IPS-11a (cell line): ENCODE results near the gene TSKU.

ENCODE experiments used
- H3K4me3 ChIP-seq: one replicate; pipeline ENCODE4 v1.5.1; 2013; ENCODE audit warnings: low read depth, low read length, control low read depth

Gene TSKU

GRCh38 chr11:76750746-76751145 lies 32.4 kb upstream of the TSKU start:
- H3K4me3 ChIP-seq: no peak overlapping the region

GRCh38 chr11:76752321-76753143 lies 30.6 kb upstream of the TSKU start:
- no peak overlapping the region for H3K4me3 ChIP-seq

- H3K4me3 ChIP-seq: no peak overlapping the region
Measured at GRCh38 chr11:76753449-76753848, 29.7 kb upstream of the TSKU start.

- H3K4me3 ChIP-seq: no peak overlapping the region
Measured at GRCh38 chr11:76753950-76754349, 29.2 kb upstream of the TSKU start.

- H3K4me3 ChIP-seq: no peak overlapping the region
Measured at GRCh38 chr11:76756341-76756741, 26.8 kb upstream of the TSKU start.

GRCh38 chr11:76758311-76758710 lies 24.8 kb upstream of the TSKU start:
- no peak overlapping the region for H3K4me3 ChIP-seq

- no peak overlapping the region for H3K4me3 ChIP-seq
Measured at GRCh38 chr11:76759092-76759491, 24.1 kb upstream of the TSKU start.

- no peak overlapping the region for H3K4me3 ChIP-seq
Measured at GRCh38 chr11:76759517-76759916, 23.6 kb upstream of the TSKU start.

- no peak overlapping the region for H3K4me3 ChIP-seq
Measured at GRCh38 chr11:76760236-76760635, 22.9 kb upstream of the TSKU start.

GRCh38 chr11:76761718-76762355 lies 21.3 kb upstream of the TSKU start:
- H3K4me3 ChIP-seq: no peak overlapping the region

- no peak overlapping the region for H3K4me3 ChIP-seq
Measured at GRCh38 chr11:76762356-76762752, 20.8 kb upstream of the TSKU start.

GRCh38 chr11:76762867-76763572 lies 20.1 kb upstream of the TSKU start:
- H3K4me3 ChIP-seq: no peak overlapping the region

- no peak overlapping the region for H3K4me3 ChIP-seq
Measured at GRCh38 chr11:76763573-76764346, 19.4 kb upstream of the TSKU start.

- no peak overlapping the region for H3K4me3 ChIP-seq
Measured at GRCh38 chr11:76764941-76765665, 18.1 kb upstream of the TSKU start.

GRCh38 chr11:76765863-76766350 lies 17.2 kb upstream of the TSKU start:
- no peak overlapping the region for H3K4me3 ChIP-seq

- H3K4me3 ChIP-seq: no peak overlapping the region
Measured at GRCh38 chr11:76766521-76766920, 16.6 kb upstream of the TSKU start.

- H3K4me3 ChIP-seq: no peak overlapping the region
Measured at GRCh38 chr11:76767659-76768058, 15.5 kb upstream of the TSKU start.

GRCh38 chr11:76768088-76768908 lies 14.9 kb upstream of the TSKU start:
- H3K4me3 ChIP-seq: no peak overlapping the region

- no peak overlapping the region for H3K4me3 ChIP-seq
Measured at GRCh38 chr11:76768909-76769560, 14.1 kb upstream of the TSKU start.
